Liver (tissue), 3 donors: ENCODE data around the gene AHNAK2.

Source experiments
- CTCF ChIP-seq: fragments of 150-350 bp; IDR thresholded peaks from 2 replicates; pipeline ENCODE4 v1.5.1; 2017; ENCODE audit warnings: improper control_type of control experiment, low read depth, low read length; ENCODE audit not compliant: missing input control
- EGR1 ChIP-seq, 2 donors: IDR thresholded peaks; 2 replicates each; pipeline ENCODE4 v1.6.1; 2016 to 2018; ENCODE audit warnings: antibody characterized with exemption in 2 of 2, low read depth in 2 of 2
- FOXA1 ChIP-seq: IDR thresholded peaks from 2 replicates; pipeline ENCODE4 v1.6.1; 2016; ENCODE audit warnings: antibody characterized with exemption
- GABPA ChIP-seq, 2 donors: IDR thresholded peaks in 1 of 2; conservative IDR thresholded peaks in 1 of 2; 2 replicates each; pipeline ENCODE4 v1.6.1; 2016; ENCODE audit warnings: antibody characterized with exemption in 2 of 2, mild to moderate bottlenecking in 1 of 2, moderate library complexity in 1 of 2
- HNF4G ChIP-seq: IDR thresholded peaks from 2 replicates; pipeline ENCODE4 v1.6.1; 2016; ENCODE audit warnings: antibody characterized with exemption
- JUND ChIP-seq, 2 donors: IDR thresholded peaks; 2 replicates each; pipeline ENCODE4 v1.6.1; 2016; ENCODE audit warnings: antibody characterized with exemption in 2 of 2
- MAX ChIP-seq: IDR thresholded peaks from 2 replicates; pipeline ENCODE4 v1.6.1; 2016; ENCODE audit warnings: antibody characterized with exemption
- RAD21 ChIP-seq, 2 donors: IDR thresholded peaks; 2 replicates each; pipeline ENCODE4 v1.6.1; 2016; ENCODE audit warnings: antibody characterized with exemption in 2 of 2, mild to moderate bottlenecking in 2 of 2
- REST ChIP-seq: IDR thresholded peaks from 2 replicates; pipeline ENCODE4 v1.6.1; 2016; ENCODE audit warnings: antibody characterized with exemption, mild to moderate bottlenecking
- SP1 ChIP-seq: IDR thresholded peaks from 2 replicates; pipeline ENCODE4 v1.6.1; 2018; ENCODE audit warnings: antibody characterized with exemption, mild to moderate bottlenecking
- TAF1 ChIP-seq: conservative IDR thresholded peaks from 2 replicates; pipeline ENCODE4 v1.6.1; 2016; ENCODE audit warnings: antibody characterized with exemption, mild to moderate bottlenecking
- YY1 ChIP-seq: IDR thresholded peaks from 2 replicates; pipeline ENCODE4 v1.6.1; 2016; ENCODE audit warnings: antibody characterized with exemption, mild to moderate bottlenecking
- ZBTB33 ChIP-seq: IDR thresholded peaks from 2 replicates; pipeline ENCODE4 v1.6.1; 2016; ENCODE audit warnings: antibody characterized with exemption
- donor health status: healthy.
- donor health status: healthy.

- TF ChIP-seq CTCF = peak; percentile 9
- TF ChIP-seq TAF1 = no peak
- TF ChIP-seq MAX = no peak
- TF ChIP-seq REST = no peak
- no peak for TF ChIP-seq JUND (IDR thresholded peaks at IDR 0.05)
- TF ChIP-seq ZBTB33 = no peak
- no peak for TF ChIP-seq YY1
- TF ChIP-seq EGR1 (IDR thresholded peaks at IDR 0.05; ENCODE audit: low read depth in 2 of 2) = no peak
- TF ChIP-seq RAD21 (IDR thresholded peaks at IDR 0.05) = no peak
- TF ChIP-seq SP1 = no peak
- TF ChIP-seq FOXA1 = no peak
- no peak for TF ChIP-seq HNF4G
- TF ChIP-seq GABPA (IDR thresholded peaks at IDR 0.05 in 1 of 2, conservative IDR thresholded peaks at IDR 0.05 in 1 of 2) = no peak
Measured at GRCh38 chr14:104940526-104941150, 37.5 kb downstream of the AHNAK2 start.
